ENCODE data around the gene SSBP4.
"Not testable (repeated sequence)": the region's sequence is repeated elsewhere in the genome, so short reads cannot be mapped to it uniquely, and the experiment has no call there.

Gene SSBP4

GRCh38 chr19:18419195-18419698, at the start of gene SSBP4:
Gene SSBP4 (plus strand): TSS chr19:18419398. CDS start chr19:18419649, 251 bp downstream.
- Histone ChIP-seq H3K9ac (ENCODE audit: low read length in 2 of 2) (peak within 1 kb of the TSS in 1 of 2 donors; percentile 63), H3K9me3 (ENCODE audit: control insufficient read depth in 2 of 2, low read length in 2 of 2) (no peaks in the 10 kb centered on the region), H3K27ac (ENCODE audit: low read length) (peak within 1 kb of the TSS; percentile 84), H3K4me1 (ENCODE audit: control insufficient read depth, insufficient read depth, low read length) (peaks cover 69% of the 10 kb centered on the region), H3K4me3 (ENCODE audit: low read length in 2 of 2) (peak within 1 kb of the TSS; percentile 62 to 76), H3K36me3 (ENCODE audit: control insufficient read depth in 2 of 2, insufficient read depth in 2 of 2, low read length in 2 of 2) (no peaks in the 10 kb centered on the region), H3K27me3 (ENCODE audit: control insufficient read depth in 1 of 2, insufficient read depth in 2 of 2, low read length in 2 of 2) (peaks cover 14 to 33% of the 10 kb centered on the region in 2 donors)

- H3K36me3 ChIP-seq (ENCODE audit: control insufficient read depth in 2 of 2, insufficient read depth in 2 of 2, low read length in 2 of 2) = no peaks in the 10 kb centered on the region
- no peak overlapping the region for H3K27ac ChIP-seq (ENCODE audit: low read length)
- no peaks in the 10 kb centered on the region for H3K27me3 ChIP-seq (ENCODE audit: control insufficient read depth in 1 of 2, insufficient read depth in 2 of 2, low read length in 2 of 2)
- H3K4me1 ChIP-seq (ENCODE audit: control insufficient read depth, insufficient read depth, low read length) = peaks cover 14% of the 10 kb centered on the region
- peak overlapping the region in 1 of 2 donors; percentile 8 for H3K9ac ChIP-seq (ENCODE audit: low read length in 2 of 2)
- no peak overlapping the region for H3K4me3 ChIP-seq (ENCODE audit: low read length in 2 of 2)
- no peaks in the 10 kb centered on the region for H3K9me3 ChIP-seq (ENCODE audit: control insufficient read depth in 2 of 2, low read length in 2 of 2)
Observed at GRCh38 chr19:18373407-18373891, 45.7 kb upstream of the SSBP4 start.

- no peak overlapping the region for H3K4me3 ChIP-seq (ENCODE audit: low read length in 2 of 2)
- H3K4me1 ChIP-seq (ENCODE audit: control insufficient read depth, insufficient read depth, low read length) = peaks cover 14% of the 10 kb centered on the region
- H3K27ac ChIP-seq (ENCODE audit: low read length) = peak overlapping the region; percentile 58
Observed at GRCh38 chr19:18373892-18374629, 45.1 kb upstream of the SSBP4 start.

GRCh38 chr19:18377026-18377425, 42.2 kb upstream of the SSBP4 start:
- H3K9me3 ChIP-seq (ENCODE audit: control insufficient read depth in 2 of 2, low read length in 2 of 2) = no peaks in the 10 kb centered on the region
- H3K9ac ChIP-seq (ENCODE audit: low read length in 2 of 2) = no peak overlapping the region
- no peaks in the 10 kb centered on the region for H3K36me3 ChIP-seq (ENCODE audit: control insufficient read depth in 2 of 2, insufficient read depth in 2 of 2, low read length in 2 of 2)
- H3K27me3 ChIP-seq (ENCODE audit: control insufficient read depth in 1 of 2, insufficient read depth in 2 of 2, low read length in 2 of 2) = peaks cover 2% of the 10 kb centered on the region in 2 donors
- peaks cover 19% of the 10 kb centered on the region for H3K4me1 ChIP-seq (ENCODE audit: control insufficient read depth, insufficient read depth, low read length)
- no peak overlapping the region for H3K4me3 ChIP-seq (ENCODE audit: low read length in 2 of 2)
- H3K27ac ChIP-seq (ENCODE audit: low read length) = no peak overlapping the region

More at GRCh38 chr19:18373892-18374629, 45.1 kb upstream of the SSBP4 start:
- no peaks in the 10 kb centered on the region for H3K27me3 ChIP-seq (ENCODE audit: control insufficient read depth in 1 of 2, insufficient read depth in 2 of 2, low read length in 2 of 2)
- no peaks in the 10 kb centered on the region for H3K36me3 ChIP-seq (ENCODE audit: control insufficient read depth in 2 of 2, insufficient read depth in 2 of 2, low read length in 2 of 2)
- no peaks in the 10 kb centered on the region for H3K9me3 ChIP-seq (ENCODE audit: control insufficient read depth in 2 of 2, low read length in 2 of 2)
- peak overlapping the region in 1 of 2 donors; percentile 8 for H3K9ac ChIP-seq (ENCODE audit: low read length in 2 of 2)

GRCh38 chr19:18379803-18380747, 39.1 kb upstream of the SSBP4 start:
- no peaks in the 10 kb centered on the region for H3K9me3 ChIP-seq (ENCODE audit: control insufficient read depth in 2 of 2, low read length in 2 of 2)
- H3K27me3 ChIP-seq (ENCODE audit: control insufficient read depth in 1 of 2, insufficient read depth in 2 of 2, low read length in 2 of 2) = peaks cover 8 to 16% of the 10 kb centered on the region in 2 donors
- H3K4me1 ChIP-seq (ENCODE audit: control insufficient read depth, insufficient read depth, low read length) = peaks cover 5% of the 10 kb centered on the region
- no peaks in the 10 kb centered on the region for H3K36me3 ChIP-seq (ENCODE audit: control insufficient read depth in 2 of 2, insufficient read depth in 2 of 2, low read length in 2 of 2)
- H3K27ac ChIP-seq (ENCODE audit: low read length) = no peak overlapping the region
- H3K4me3 ChIP-seq (ENCODE audit: low read length in 2 of 2) = no peak overlapping the region
- no peak overlapping the region for H3K9ac ChIP-seq (ENCODE audit: low read length in 2 of 2)

- Histone ChIP-seq H3K27ac (ENCODE audit: low read length) (no peak overlapping the region), H3K9me3 (ENCODE audit: control insufficient read depth in 2 of 2, low read length in 2 of 2) (no peaks in the 10 kb centered on the region), H3K9ac (ENCODE audit: low read length in 2 of 2) (no peak overlapping the region), H3K4me3 (ENCODE audit: low read length in 2 of 2) (no peak overlapping the region), H3K27me3 (ENCODE audit: control insufficient read depth in 1 of 2, insufficient read depth in 2 of 2, low read length in 2 of 2) (peaks cover 14 to 21% of the 10 kb centered on the region in 2 donors), H3K36me3 (ENCODE audit: control insufficient read depth in 2 of 2, insufficient read depth in 2 of 2, low read length in 2 of 2) (no peaks in the 10 kb centered on the region), H3K4me1 (ENCODE audit: control insufficient read depth, insufficient read depth, low read length) (peaks cover 7% of the 10 kb centered on the region)
Observed at GRCh38 chr19:18380843-18381242, 38.4 kb upstream of the SSBP4 start.

GRCh38 chr19:18383622-18384021, 35.6 kb upstream of the SSBP4 start:
- H3K9ac ChIP-seq (ENCODE audit: low read length in 2 of 2); H3K27ac ChIP-seq (ENCODE audit: low read length); H3K36me3 ChIP-seq (ENCODE audit: control insufficient read depth in 2 of 2, insufficient read depth in 2 of 2, low read length in 2 of 2); H3K4me3 ChIP-seq (ENCODE audit: low read length in 2 of 2); H3K9me3 ChIP-seq (ENCODE audit: control insufficient read depth in 2 of 2, low read length in 2 of 2): not testable (repeated sequence)
- Histone ChIP-seq H3K27me3 (ENCODE audit: control insufficient read depth in 1 of 2, insufficient read depth in 2 of 2, low read length in 2 of 2) (peaks cover 14 to 35% of the 10 kb centered on the region in 2 donors), H3K4me1 (ENCODE audit: control insufficient read depth, insufficient read depth, low read length) (peaks cover 16% of the 10 kb centered on the region)

- Histone ChIP-seq H3K4me1 (ENCODE audit: control insufficient read depth, insufficient read depth, low read length) (peaks cover 17% of the 10 kb centered on the region), H3K36me3 (ENCODE audit: control insufficient read depth in 2 of 2, insufficient read depth in 2 of 2, low read length in 2 of 2) (no peaks in the 10 kb centered on the region), H3K27ac (ENCODE audit: low read length) (no peak overlapping the region), H3K4me3 (ENCODE audit: low read length in 2 of 2) (no peak overlapping the region), H3K9me3 (ENCODE audit: control insufficient read depth in 2 of 2, low read length in 2 of 2) (no peaks in the 10 kb centered on the region), H3K9ac (ENCODE audit: low read length in 2 of 2) (no peak overlapping the region), H3K27me3 (ENCODE audit: control insufficient read depth in 1 of 2, insufficient read depth in 2 of 2, low read length in 2 of 2) (peaks cover 14 to 35% of the 10 kb centered on the region in 2 donors)
Observed at GRCh38 chr19:18384775-18385174, 34.4 kb upstream of the SSBP4 start.

- Histone ChIP-seq H3K27ac (ENCODE audit: low read length) (no peak overlapping the region), H3K4me3 (ENCODE audit: low read length in 2 of 2) (no peak overlapping the region), H3K9me3 (ENCODE audit: control insufficient read depth in 2 of 2, low read length in 2 of 2) (no peaks in the 10 kb centered on the region), H3K27me3 (ENCODE audit: control insufficient read depth in 1 of 2, insufficient read depth in 2 of 2, low read length in 2 of 2) (peaks cover 13 to 35% of the 10 kb centered on the region in 2 donors), H3K4me1 (ENCODE audit: control insufficient read depth, insufficient read depth, low read length) (peaks cover 15% of the 10 kb centered on the region), H3K9ac (ENCODE audit: low read length in 2 of 2) (no peak overlapping the region), H3K36me3 (ENCODE audit: control insufficient read depth in 2 of 2, insufficient read depth in 2 of 2, low read length in 2 of 2) (no peaks in the 10 kb centered on the region)
Observed at GRCh38 chr19:18385359-18385674, 33.9 kb upstream of the SSBP4 start.

- H3K27ac ChIP-seq (ENCODE audit: low read length) = no peak within 1 kb of the TSS
- peak within 1 kb of the TSS in 1 of 2 donors; percentile 15 for H3K4me3 ChIP-seq (ENCODE audit: low read length in 2 of 2)
- H3K36me3 ChIP-seq (ENCODE audit: control insufficient read depth in 2 of 2, insufficient read depth in 2 of 2, low read length in 2 of 2) = no peaks in the 10 kb centered on the region
- peaks cover 12 to 35% of the 10 kb centered on the region in 2 donors for H3K27me3 ChIP-seq (ENCODE audit: control insufficient read depth in 1 of 2, insufficient read depth in 2 of 2, low read length in 2 of 2)
- no peaks in the 10 kb centered on the region for H3K9me3 ChIP-seq (ENCODE audit: control insufficient read depth in 2 of 2, low read length in 2 of 2)
- H3K4me1 ChIP-seq (ENCODE audit: control insufficient read depth, insufficient read depth, low read length) = peaks cover 12% of the 10 kb centered on the region
- no peak within 1 kb of the TSS for H3K9ac ChIP-seq (ENCODE audit: low read length in 2 of 2)
Observed at GRCh38 chr19:18385675-18386542, 33.3 kb upstream of the SSBP4 start, which contains the start of gene GDF15. Gene GDF15 (plus strand): TSS chr19:18386158. CDS start chr19:18386190, 32 bp downstream.

Measured in stomach smooth muscle (tissue), 2 donors.